Heart right ventricle (tissue), 16 donors: ENCODE measurements around the gene CCL19. TPM values are rescaled to one million over a fixed set of nuclear protein-coding genes. Genes with fewer than 3 reads are reported as not detected.
A peak's percentile ranks its signal among the peaks of the same experiment; 100 is the strongest.

Experiments used
- ATAC-seq, 8 donors: fragments of 200-7000 bp; cut with Tn5 transposase; one replicate each; pipeline ENCODE4 v1.9.1; 2020; ENCODE audit warnings: mild to moderate bottlenecking in 8 of 8, moderate library complexity in 8 of 8, moderate number of reproducible peaks in 1 of 8
- DNase-seq, 2 donors: peaks; one replicate each; pipeline ENCODE4 v3.0.0-alpha.2; 2020
- H3K27ac ChIP-seq, 10 donors: fragments of 200-600 bp; sonication (generic) in 2 of 10; one replicate each; pipeline versions ENCODE4 v1.5.0 to v1.8.0; 2020 to 2022; ENCODE audit warnings: mild to moderate bottlenecking in 3 of 10
- H3K27me3 ChIP-seq, 7 donors: fragments of 200-600 bp; one replicate each; pipeline ENCODE4 v1.8.0; 2021 to 2022; ENCODE audit warnings: mild to moderate bottlenecking in 2 of 7
- H3K36me3 ChIP-seq, 9 donors: fragments of 200-600 bp; sonication (generic) in 1 of 9; one replicate each; pipeline versions ENCODE4 v1.5.0 to v1.8.0; 2020 to 2022; ENCODE audit warnings: mild to moderate bottlenecking in 2 of 9
- H3K4me1 ChIP-seq, 9 donors: fragments of 200-600 bp; sonication (generic) in 1 of 9; one replicate each; pipeline versions ENCODE4 v1.5.0 to v1.8.0; 2020 to 2022; ENCODE audit warnings: mild to moderate bottlenecking in 4 of 9
- H3K4me3 ChIP-seq, 10 donors: fragments of 200-600 bp; sonication (generic) in 2 of 10; one replicate each; pipeline versions ENCODE4 v1.5.0 to v1.8.0; 2020 to 2022; ENCODE audit warnings: mild to moderate bottlenecking in 7 of 10, moderate library complexity in 2 of 10
- H3K9me3 ChIP-seq, 11 donors: fragments of 200-600 bp in 10 of 11; sonication (generic) in 2 of 11; one replicate each; pipeline versions ENCODE4 v1.5.0 to v1.8.0; 2013 to 2022; ENCODE audit warnings: mild to moderate bottlenecking in 2 of 11, control low read depth in 1 of 11, moderate library complexity in 1 of 11
- WGBS, 2 donors: extraction: QIAGEN DNeasy Blood & Tissue Kit; methylation state at CpG; one replicate each; pipeline ENCODE4 v1.1.7; 2013; ENCODE audit warnings: inconsistent platforms in 1 of 2; 5-methylcytosine and 5-hydroxymethylcytosine counted together
- intact Hi-C, 10 donors: fragments of 100-400 bp; cut with DNase I; formaldehyde crosslinking; loops; one replicate each; pipeline versions ENCODE4 v1.11.1 to v1.14.2; 2022
- polyA plus RNA-seq, 2 donors: library from polyadenylated mRNA; stranded (reverse); fragments of 200-250 nt; gene quantifications; one replicate each; pipeline ENCODE4 v1.2.3, GENCODE V29; 2013
- total RNA-seq, 10 donors: library from RNA; stranded (reverse); fragmentation: NEBNext Ultra II Directional in 3 of 10; extraction: Animal tissue kit (Norgen Biotek cat#: 25700) in 3 of 10; gene quantifications; one replicate each; pipeline versions ENCODE4 v1.2.1 to v1.2.4, GENCODE V29; 2021 to 2023
- TF ChIP-seq, protein P1 (sequence below), 9 donors: fragments of 200-600 bp; sonication (generic) in 2 of 9; IDR thresholded peaks; one replicate each; pipeline versions ENCODE4 v1.5.0 to v1.8.0; 2021 to 2022; ENCODE audit warnings: antibody characterized with exemption in 9 of 9, mild to moderate bottlenecking in 5 of 9, moderate library complexity in 1 of 9
- donor health status: Arrhythmogenic right ventricular cardiomyopathy.
- donor health status: ischemic (EF 13 %, LVEDD 7.1; RV severe dilation, severe dysfunction).
- donor health status: healthy with polysubstance abuse.
- donor health status: DM: no; HTN: yes; CAD: no.
- donor health status: DM: no; HTN: no; CAD: no.
- donor health status: ischemic (EF 25% LVEDD 6.9; RV normal size, moderate dysfunction).
- donor health status: ischemic (EF 25% LVEDD 5.7; RV mildly dilated, moderate dysfunction).
- donor health status: healthy.
- donor health status: DM: yes; HTN: yes; CAD: no.
- donor health status: Ischemic cardiomyopathy.
- donor health status: ischemic (EF 35%, LVEDD 5.7; RV mildly dilated, moderate dysfunction).
- donor health status: nonischemic (EF 11% LVEDD 7.7; RV severe dilation, severe dysfunction).
- donor health status: DM: yes; HTN: yes; CAD: no.
- donor health status: PGD.
- donor health status: ischemic (EF 29% LVEDD 5.4; RV normal size, mild dysfunction).
- donor health status: nonischemic (EF 23%, LVEDD 6.1; RV moderate dilation, normal function).

The CCL19 gene
- total and polyA plus RNA-seq, 12 donors, result 0.47 to 19.9 (median 1.1) TPM; not detected in 5

DNA sequence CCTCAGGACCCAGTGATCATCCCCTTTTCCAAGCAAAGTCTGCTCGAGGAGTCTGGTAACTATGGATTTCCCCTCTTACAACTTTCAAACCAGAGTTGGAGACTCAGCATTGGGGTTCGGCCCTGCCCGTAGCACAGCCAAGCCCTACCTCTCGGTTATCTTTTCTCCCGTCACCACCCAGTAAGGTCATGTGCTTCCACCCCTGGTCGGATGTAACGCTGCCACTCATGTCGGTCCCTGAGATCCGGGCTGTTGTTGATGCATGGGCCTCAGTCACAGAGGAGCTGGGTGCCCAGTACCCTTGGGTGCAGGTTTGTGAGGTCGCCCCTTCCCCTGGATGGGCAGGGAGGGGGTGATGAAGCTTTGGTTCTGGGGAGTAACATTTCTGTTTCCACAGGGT is 43.4 kb downstream of the CCL19 start:
- TF ChIP-seq, protein P1, sequence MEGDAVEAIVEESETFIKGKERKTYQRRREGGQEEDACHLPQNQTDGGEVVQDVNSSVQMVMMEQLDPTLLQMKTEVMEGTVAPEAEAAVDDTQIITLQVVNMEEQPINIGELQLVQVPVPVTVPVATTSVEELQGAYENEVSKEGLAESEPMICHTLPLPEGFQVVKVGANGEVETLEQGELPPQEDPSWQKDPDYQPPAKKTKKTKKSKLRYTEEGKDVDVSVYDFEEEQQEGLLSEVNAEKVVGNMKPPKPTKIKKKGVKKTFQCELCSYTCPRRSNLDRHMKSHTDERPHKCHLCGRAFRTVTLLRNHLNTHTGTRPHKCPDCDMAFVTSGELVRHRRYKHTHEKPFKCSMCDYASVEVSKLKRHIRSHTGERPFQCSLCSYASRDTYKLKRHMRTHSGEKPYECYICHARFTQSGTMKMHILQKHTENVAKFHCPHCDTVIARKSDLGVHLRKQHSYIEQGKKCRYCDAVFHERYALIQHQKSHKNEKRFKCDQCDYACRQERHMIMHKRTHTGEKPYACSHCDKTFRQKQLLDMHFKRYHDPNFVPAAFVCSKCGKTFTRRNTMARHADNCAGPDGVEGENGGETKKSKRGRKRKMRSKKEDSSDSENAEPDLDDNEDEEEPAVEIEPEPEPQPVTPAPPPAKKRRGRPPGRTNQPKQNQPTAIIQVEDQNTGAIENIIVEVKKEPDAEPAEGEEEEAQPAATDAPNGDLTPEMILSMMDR (IDR thresholded peaks at IDR 0.05), result no peak
- WGBS, 2 donors, result 36 to 45% methylated on average over 10 of the region's 10 CpGs
- no peaks in the 10 kb centered on the region for H3K27me3 ChIP-seq
- H3K27ac ChIP-seq, result peak overlapping the region in 9 of 10 donors; percentile 84 to 97 (median 92)
- ATAC-seq, result no peak
- peaks cover 0 to 31% (median 13%) of the 10 kb centered on the region in 9 donors for H3K36me3 ChIP-seq
- peaks cover 9 to 46% (median 39%) of the 10 kb centered on the region in 9 donors for H3K4me1 ChIP-seq
- H3K4me3 ChIP-seq, result peak overlapping the region; percentile 52 to 93 (median 72)
- no peaks in the 10 kb centered on the region for H3K9me3 ChIP-seq
- intact Hi-C loops, result loop anchor here in 1 of 10 donors (2.0 kb wide), 1 partner anchor 17 kb away; no protein-coding TSS in a partner anchor
- DNase-seq, result no peak

DNA sequence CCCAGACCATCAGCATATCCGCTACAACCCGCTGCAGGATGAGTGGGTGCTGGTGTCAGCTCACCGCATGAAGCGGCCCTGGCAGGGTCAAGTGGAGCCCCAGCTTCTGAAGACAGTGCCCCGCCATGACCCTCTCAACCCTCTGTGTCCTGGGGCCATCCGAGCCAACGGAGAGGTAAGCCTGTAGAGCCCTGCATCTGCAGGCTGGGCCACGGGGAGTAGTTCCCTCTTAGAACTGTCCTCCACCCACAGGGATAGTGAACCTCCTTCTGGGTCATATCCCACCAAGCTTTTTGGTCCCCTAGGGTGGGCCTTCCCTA is 44.0 kb downstream of the CCL19 start:
- 1 to 2% methylated on average over 8 of the region's 8 CpGs for WGBS, 2 donors
- Histone ChIP-seq H3K27ac (peak overlapping the region; percentile 84 to 97 (median 91)), H3K4me3 (peak overlapping the region; percentile 52 to 93 (median 72)), H3K4me1 (peaks cover 9 to 40% (median 34%) of the 10 kb centered on the region in 9 donors), H3K9me3 (no peaks in the 10 kb centered on the region), H3K27me3 (no peaks in the 10 kb centered on the region), H3K36me3 (peaks cover 0 to 31% (median 13%) of the 10 kb centered on the region in 9 donors)
- TF ChIP-seq, protein P1 (IDR thresholded peaks at IDR 0.05), result no peak
- intact Hi-C loops, result no loop called here
- DNase-seq, result no peak
- peak in 1 of 8 donors; percentile 2 for ATAC-seq

DNA sequence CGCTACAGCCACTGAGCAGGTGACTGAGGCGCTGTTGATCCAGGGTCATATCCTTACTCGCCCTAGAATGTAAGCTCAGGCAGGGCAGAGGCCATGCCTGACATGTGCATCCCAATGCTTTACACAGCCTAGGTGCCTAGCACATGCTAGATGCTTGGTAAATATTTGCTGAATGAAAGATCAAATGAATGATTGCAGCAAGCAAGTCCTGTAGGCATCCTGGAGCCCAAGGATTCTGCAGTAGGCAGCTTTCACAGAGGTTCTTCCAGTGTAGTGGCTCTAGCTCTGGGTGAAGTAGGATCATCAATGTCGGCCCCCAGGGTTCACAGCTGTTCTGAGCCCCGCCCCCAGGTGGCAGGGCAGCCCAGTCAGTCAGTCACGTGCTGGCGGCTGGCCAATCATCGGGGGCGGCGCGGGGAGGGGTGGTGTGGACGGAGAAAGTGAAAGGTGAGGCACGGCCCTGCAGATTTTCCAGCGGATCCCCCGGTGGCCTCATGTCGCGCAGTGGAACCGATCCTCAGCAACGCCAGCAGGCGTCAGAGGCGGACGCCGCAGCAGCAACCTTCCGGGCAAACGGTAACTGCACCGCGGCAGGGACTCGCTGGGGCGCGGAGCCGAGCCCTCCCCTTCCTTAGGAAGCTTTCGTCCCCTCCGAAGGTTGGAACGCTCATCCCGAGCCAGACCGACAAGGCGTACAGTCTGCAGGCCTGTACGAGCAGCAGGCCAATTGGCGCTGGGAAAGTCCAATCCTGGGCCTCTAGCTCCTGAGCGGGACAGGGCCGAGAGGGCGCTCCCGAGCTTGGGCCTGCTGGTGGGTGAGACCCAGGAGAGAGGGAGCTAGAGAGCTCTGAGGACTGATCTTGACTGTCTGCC is 44.6 kb downstream of the CCL19 start, which contains the start of gene GALT:
TSS of gene GALT (plus strand) at position 465 of the 873 bp plus-strand sequence. CDS start at position 495, 30 bp downstream.
- H3K36me3 ChIP-seq, result peaks cover 0 to 31% (median 13%) of the 10 kb centered on the region in 9 donors
- intact Hi-C loops, result no loop called here
- peak within 1 kb of the TSS; percentile 84 to 97 (median 91) for H3K27ac ChIP-seq
- H3K9me3 ChIP-seq, result no peaks in the 10 kb centered on the region
- ATAC-seq (peak; percentile 83 to 92 (median 88)), DNase-seq (peak; percentile 95 to 98)
- 5 to 6% methylated on average over 43 of the region's 43 CpGs for WGBS, 2 donors
- no peaks in the 10 kb centered on the region for H3K27me3 ChIP-seq
- peaks cover 9 to 34% (median 28%) of the 10 kb centered on the region in 9 donors for H3K4me1 ChIP-seq
- TF ChIP-seq, protein P1 (IDR thresholded peaks at IDR 0.05), result peak in 8 of 9 donors; percentile 20 to 61 (median 44)
- H3K4me3 ChIP-seq, result peak within 1 kb of the TSS; percentile 52 to 93 (median 72)

DNA sequence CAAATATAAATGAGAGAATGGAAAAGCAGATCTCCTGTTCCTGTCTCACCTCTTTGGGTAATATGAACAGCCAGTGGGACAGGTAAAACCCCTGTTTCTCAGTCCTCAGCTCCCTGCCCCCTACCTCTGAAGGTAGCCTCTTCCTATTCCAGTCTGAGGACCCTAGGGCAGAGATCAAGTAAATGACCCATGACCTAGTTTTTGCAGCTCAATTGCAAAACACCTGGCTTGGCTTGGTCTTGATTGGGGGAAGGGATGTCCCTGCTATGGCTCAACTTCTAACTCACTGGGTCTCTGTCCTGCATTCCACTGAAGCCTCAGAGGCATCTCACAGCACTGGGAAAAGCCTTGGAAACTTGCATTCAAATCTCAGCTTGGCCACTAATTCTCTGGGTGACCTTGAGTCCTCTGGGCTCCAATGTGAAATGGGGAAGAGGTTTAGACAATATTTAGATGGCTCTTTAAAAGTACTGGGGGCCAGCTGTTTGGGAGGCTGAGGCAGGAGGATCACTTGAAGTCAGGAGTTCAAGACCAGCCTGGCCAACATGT is 46.2 kb downstream of the CCL19 start:
- no peak for ATAC-seq
- intact Hi-C loops, result no loop called here
- TF ChIP-seq, protein P1 (IDR thresholded peaks at IDR 0.05), result no peak
- H3K4me1 ChIP-seq, result peaks cover 9 to 26% (median 22%) of the 10 kb centered on the region in 9 donors
- no peaks in the 10 kb centered on the region for H3K27me3 ChIP-seq
- peaks cover 0 to 20% (median 13%) of the 10 kb centered on the region in 9 donors for H3K36me3 ChIP-seq
- no peak overlapping the region for H3K4me3 ChIP-seq
- H3K27ac ChIP-seq, result no peak overlapping the region
- no peak for DNase-seq
- no peaks in the 10 kb centered on the region for H3K9me3 ChIP-seq
